ENCODE measurements around the gene CHAT.
"Not testable (repeated sequence)": the region's sequence is repeated elsewhere in the genome, so short reads cannot be mapped to it uniquely, and the experiment has no call there.

CHAT gene

GRCh38 chr10:49661140-49661856 lies 47.5 kb downstream of the CHAT start:
- no peak for DNase-seq (ENCODE audit: insufficient read length)
- no peak for FAIRE-seq
- no peak for TF ChIP-seq POLR2AphosphoS5 (IDR thresholded peaks at IDR 0.05; ENCODE audit: low read depth, low read length)
- no peak for TF ChIP-seq POLR2A (IDR thresholded peaks at IDR 0.05; ENCODE audit: low read depth, low read length)
- no peak for TF ChIP-seq TAF1 (IDR thresholded peaks at IDR 0.05; ENCODE audit: borderline replicate concordance, low read depth, low read length)

- FAIRE-seq (no peak), DNase-seq (ENCODE audit: insufficient read length) (no peak)
- TF ChIP-seq POLR2AphosphoS5 (IDR thresholded peaks at IDR 0.05; ENCODE audit: low read depth, low read length) (no peak), POLR2A (IDR thresholded peaks at IDR 0.05; ENCODE audit: low read depth, low read length) (no peak), TAF1 (IDR thresholded peaks at IDR 0.05; ENCODE audit: borderline replicate concordance, low read depth, low read length) (no peak)
Measured at GRCh38 chr10:49662169-49662830, 48.5 kb downstream of the CHAT start.

GRCh38 chr10:49663596-49663995 lies 49.8 kb downstream of the CHAT start:
- FAIRE-seq (no peak), DNase-seq (ENCODE audit: insufficient read length) (no peak)
- TF ChIP-seq POLR2A (IDR thresholded peaks at IDR 0.05; ENCODE audit: low read depth, low read length) (no peak), POLR2AphosphoS5 (IDR thresholded peaks at IDR 0.05; ENCODE audit: low read depth, low read length) (no peak), TAF1 (IDR thresholded peaks at IDR 0.05; ENCODE audit: borderline replicate concordance, low read depth, low read length) (no peak)

- no peak for DNase-seq (ENCODE audit: insufficient read length)
- TF ChIP-seq POLR2A (IDR thresholded peaks at IDR 0.05; ENCODE audit: low read depth, low read length) (no peak), POLR2AphosphoS5 (IDR thresholded peaks at IDR 0.05; ENCODE audit: low read depth, low read length) (no peak), TAF1 (IDR thresholded peaks at IDR 0.05; ENCODE audit: borderline replicate concordance, low read depth, low read length) (no peak)
- FAIRE-seq = no peak
Measured at GRCh38 chr10:49664006-49664841, 50.4 kb downstream of the CHAT start.

GRCh38 chr10:49664842-49665355 lies 51.1 kb downstream of the CHAT start:
- TF ChIP-seq POLR2AphosphoS5 (IDR thresholded peaks at IDR 0.05; ENCODE audit: low read depth, low read length) = no peak
- TF ChIP-seq TAF1 (IDR thresholded peaks at IDR 0.05; ENCODE audit: borderline replicate concordance, low read depth, low read length) = no peak
- no peak for TF ChIP-seq POLR2A (IDR thresholded peaks at IDR 0.05; ENCODE audit: low read depth, low read length)
- DNase-seq (ENCODE audit: insufficient read length) (no peak), FAIRE-seq (no peak)

GRCh38 chr10:49666054-49666615 lies 52.3 kb downstream of the CHAT start:
- DNase-seq (ENCODE audit: insufficient read length) = no peak
- TF ChIP-seq POLR2A (IDR thresholded peaks at IDR 0.05; ENCODE audit: low read depth, low read length) (no peak), POLR2AphosphoS5 (IDR thresholded peaks at IDR 0.05; ENCODE audit: low read depth, low read length) (no peak), TAF1 (IDR thresholded peaks at IDR 0.05; ENCODE audit: borderline replicate concordance, low read depth, low read length) (no peak)
- no peak for FAIRE-seq

GRCh38 chr10:49666685-49667084 lies 52.8 kb downstream of the CHAT start:
- DNase-seq (ENCODE audit: insufficient read length) (no peak), FAIRE-seq (no peak)
- TF ChIP-seq POLR2AphosphoS5 (IDR thresholded peaks at IDR 0.05; ENCODE audit: low read depth, low read length) = no peak
- no peak for TF ChIP-seq TAF1 (IDR thresholded peaks at IDR 0.05; ENCODE audit: borderline replicate concordance, low read depth, low read length)
- no peak for TF ChIP-seq POLR2A (IDR thresholded peaks at IDR 0.05; ENCODE audit: low read depth, low read length)

GRCh38 chr10:49667991-49668390 lies 54.2 kb downstream of the CHAT start:
- DNase-seq (ENCODE audit: insufficient read length) (no peak), FAIRE-seq (no peak)
- TF ChIP-seq POLR2AphosphoS5 (IDR thresholded peaks at IDR 0.05; ENCODE audit: low read depth, low read length) = no peak
- no peak for TF ChIP-seq TAF1 (IDR thresholded peaks at IDR 0.05; ENCODE audit: borderline replicate concordance, low read depth, low read length)
- no peak for TF ChIP-seq POLR2A (IDR thresholded peaks at IDR 0.05; ENCODE audit: low read depth, low read length)

- no peak for TF ChIP-seq POLR2A (IDR thresholded peaks at IDR 0.05; ENCODE audit: low read depth, low read length)
- TF ChIP-seq TAF1 (IDR thresholded peaks at IDR 0.05; ENCODE audit: borderline replicate concordance, low read depth, low read length) = no peak
- TF ChIP-seq POLR2AphosphoS5 (IDR thresholded peaks at IDR 0.05; ENCODE audit: low read depth, low read length) = no peak
- FAIRE-seq (no peak), DNase-seq (ENCODE audit: insufficient read length) (no peak)
Measured at GRCh38 chr10:49668684-49669083, 54.8 kb downstream of the CHAT start.

- no peak for TF ChIP-seq POLR2AphosphoS5 (IDR thresholded peaks at IDR 0.05; ENCODE audit: low read depth, low read length)
- no peak for DNase-seq (ENCODE audit: insufficient read length)
- no peak for FAIRE-seq
Measured at GRCh38 chr10:49678827-49679479, 65.1 kb downstream of the CHAT start.

GRCh38 chr10:49679480-49679893 lies 65.7 kb downstream of the CHAT start, which contains the start of gene C10orf53:
TSS of gene C10orf53 (plus strand) at chr10:49679651. CDS start at chr10:49679698, 47 bp downstream.
- no peak for DNase-seq (ENCODE audit: insufficient read length)
- no peak for FAIRE-seq
- no peak for TF ChIP-seq POLR2A (IDR thresholded peaks at IDR 0.05; ENCODE audit: low read depth, low read length)

- not testable (repeated sequence) for FAIRE-seq
Measured at GRCh38 chr10:49682449-49682848, 68.6 kb downstream of the CHAT start.

More at GRCh38 chr10:49682449-49682848, 68.6 kb downstream of the CHAT start:
- not testable (repeated sequence) for DNase-seq (ENCODE audit: insufficient read length)

Measured in GM12892 (cell line).